Neuronal stem cell (in vitro differentiated cells): ENCODE measurements around the gene ILRUN.
A peak's percentile ranks its signal among the peaks of the same experiment; 100 is the strongest.
"Not testable (repeated sequence)": the region's sequence is repeated elsewhere in the genome, so short reads cannot be mapped to it uniquely, and the experiment has no call there.

ENCODE experiments used
- DNase-seq: peaks from one replicate; pipeline ENCODE4 v3.0.0-alpha.2; 2013; ENCODE audit warnings: low spot score
- H2AFZ ChIP-seq: one replicate; pipeline ENCODE4 v1.6.1; 2013; ENCODE audit warnings: mild to moderate bottlenecking, low read length, inconsistent platforms
- H2AK5ac ChIP-seq: 2 replicates; pipeline ENCODE4 v1.6.1; 2013; ENCODE audit warnings: low read depth, mild to moderate bottlenecking, inconsistent platforms, low read length, moderate library complexity, mixed read lengths
- H2BK120ac ChIP-seq: 2 replicates; pipeline ENCODE4 v1.6.1; 2013; ENCODE audit warnings: low read depth, mild to moderate bottlenecking, inconsistent platforms, low read length, moderate library complexity, mixed read lengths
- H2BK12ac ChIP-seq: one replicate; pipeline ENCODE4 v1.6.1; 2013; ENCODE audit warnings: low read length, inconsistent platforms
- H2BK15ac ChIP-seq: 2 replicates; pipeline ENCODE4 v1.6.1; 2013; ENCODE audit warnings: mild to moderate bottlenecking, low read length, inconsistent platforms, mixed read lengths
- H2BK5ac ChIP-seq: one replicate; pipeline ENCODE4 v1.6.1; 2013; ENCODE audit warnings: inconsistent platforms, mild to moderate bottlenecking, low read length, moderate library complexity
- H3K14ac ChIP-seq: one replicate; pipeline ENCODE4 v1.6.1; 2013; ENCODE audit warnings: low read length, inconsistent platforms
- H3K18ac ChIP-seq: 2 replicates; pipeline ENCODE4 v1.6.1; 2013; ENCODE audit warnings: low read length, inconsistent platforms
- H3K23ac ChIP-seq: 2 replicates; pipeline ENCODE4 v1.6.1; 2013; ENCODE audit warnings: low read depth, mild to moderate bottlenecking, mixed read lengths, low read length, inconsistent platforms; ENCODE audit not compliant: poor library complexity
- H3K27ac ChIP-seq: replicated peaks from 3 replicates; pipeline ENCODE4 v1.5.1; 2013; ENCODE audit warnings: low read length, inconsistent platforms
- H3K27me3 ChIP-seq, 3 experiments: 2 replicates each; pipeline ENCODE4 v1.6.1; 2013; ENCODE audit warnings: low read length in 3 of 3, mild to moderate bottlenecking in 2 of 3, inconsistent platforms in 1 of 3, low read depth in 1 of 3, mixed read lengths in 1 of 3, moderate library complexity in 1 of 3; ENCODE audit not compliant: control insufficient read depth in 3 of 3, insufficient read depth in 3 of 3
- H3K36me3 ChIP-seq, 2 donors: replicated peaks in 1 of 2; 2 replicates each; pipeline ENCODE4 v1.6.1; 2013; ENCODE audit warnings: low read length in 2 of 2; ENCODE audit not compliant: control insufficient read depth in 2 of 2, insufficient read depth in 2 of 2
- H3K4ac ChIP-seq: 2 replicates; pipeline ENCODE4 v1.6.1; 2013; ENCODE audit warnings: inconsistent platforms, mild to moderate bottlenecking, low read length, moderate library complexity
- H3K4me1 ChIP-seq, 2 donors: 1 replicate in 1 of 2; 2 replicates in 1 of 2; pipeline ENCODE4 v1.6.1; 2013; ENCODE audit warnings: low read length in 2 of 2, low read depth in 1 of 2; ENCODE audit not compliant: control insufficient read depth in 2 of 2, insufficient read depth in 1 of 2
- H3K4me2 ChIP-seq: one replicate; pipeline ENCODE4 v1.6.1; 2013; ENCODE audit warnings: mild to moderate bottlenecking, low read length, inconsistent platforms; ENCODE audit not compliant: insufficient read depth, poor library complexity, severe bottlenecking
- H3K4me3 ChIP-seq, 2 donors: 2 replicates each; pipeline ENCODE4 v1.5.1; 2013; ENCODE audit warnings: low read length in 2 of 2, mild to moderate bottlenecking in 2 of 2, inconsistent platforms in 1 of 2, moderate library complexity in 1 of 2
- H3K79me1 ChIP-seq: one replicate; pipeline ENCODE4 v1.6.1; 2013; ENCODE audit warnings: low read depth, mild to moderate bottlenecking, inconsistent platforms, low read length, moderate library complexity
- H3K9ac ChIP-seq: one replicate; pipeline ENCODE4 v1.6.1; 2013; ENCODE audit warnings: mild to moderate bottlenecking, low read depth, low read length, inconsistent platforms; ENCODE audit not compliant: poor library complexity
- H3K9me3 ChIP-seq, 2 donors: replicated peaks in 1 of 2; 2 replicates each; pipeline versions ENCODE3 to v1.6.1; 2013; ENCODE audit warnings: low read length in 2 of 2, mild to moderate bottlenecking in 2 of 2, inconsistent platforms in 1 of 2, low read depth in 1 of 2, mixed read lengths in 1 of 2, moderate library complexity in 1 of 2; ENCODE audit not compliant: control insufficient read depth in 2 of 2, insufficient read depth in 1 of 2
- H4K8ac ChIP-seq: one replicate; pipeline ENCODE4 v1.6.1; 2013; ENCODE audit warnings: low read depth, mild to moderate bottlenecking, inconsistent platforms, low read length, moderate library complexity
- H4K91ac ChIP-seq: one replicate; pipeline ENCODE4 v1.6.1; 2013; ENCODE audit warnings: low read length, low read depth, mild to moderate bottlenecking, inconsistent platforms; ENCODE audit not compliant: poor library complexity
- WGBS, 2 donors: extraction: QIAGEN DNeasy Blood & Tissue Kit; methylation state at CpG; one replicate each; pipeline ENCODE4 v1.1.7; 2013; ENCODE audit warnings: missing lambda C conversion rate in 2 of 2, mixed read lengths in 1 of 2; ENCODE audit not compliant: insufficient read length in 2 of 2, insufficient replicate concordance in 1 of 2; ENCODE audit errors: extremely low coverage in 2 of 2; 5-methylcytosine and 5-hydroxymethylcytosine counted together

ILRUN gene

GRCh38 chr6:34720160-34720559, 23.6 kb upstream of the ILRUN start:
- H3K4ac ChIP-seq, H3K9ac ChIP-seq, H3K27me3 ChIP-seq, H3K23ac ChIP-seq, H3K14ac ChIP-seq, H3K79me1 ChIP-seq, H4K91ac ChIP-seq, H2BK5ac ChIP-seq, DNase-seq, H3K4me3 ChIP-seq, H2BK120ac ChIP-seq, H2BK12ac ChIP-seq, H3K4me2 ChIP-seq, H2AK5ac ChIP-seq, H3K9me3 ChIP-seq, H3K27ac ChIP-seq, H4K8ac ChIP-seq, H3K36me3 ChIP-seq, H3K4me1 ChIP-seq, H3K18ac ChIP-seq: not testable (repeated sequence)
- WGBS, 2 donors, result no CpG with 5 or more reads among the region's 6 CpGs
- Histone ChIP-seq H2BK15ac (peak overlapping the region; percentile 43), H2AFZ (peak overlapping the region; percentile 18)

GRCh38 chr6:34719646-34720045, 23.1 kb upstream of the ILRUN start:
- not testable (repeated sequence) for H3K4ac ChIP-seq, H3K27me3 ChIP-seq, H3K9me3 ChIP-seq, H3K4me1 ChIP-seq, H2AK5ac ChIP-seq, H3K36me3 ChIP-seq, H3K4me2 ChIP-seq, H3K79me1 ChIP-seq, H3K23ac ChIP-seq, H3K4me3 ChIP-seq, H3K14ac ChIP-seq, H4K91ac ChIP-seq, H3K27ac ChIP-seq, H4K8ac ChIP-seq, H3K9ac ChIP-seq, H3K18ac ChIP-seq, H2BK12ac ChIP-seq, H2BK5ac ChIP-seq, H2AFZ ChIP-seq, H2BK15ac ChIP-seq, H2BK120ac ChIP-seq, DNase-seq
- WGBS, 2 donors, result no CpG with 5 or more reads among the region's 9 CpGs

GRCh38 chr6:34718976-34719375, 22.4 kb upstream of the ILRUN start:
- Histone ChIP-seq H3K27ac (no peak overlapping the region), H4K8ac (no peak overlapping the region), H3K9ac (no peak overlapping the region), H4K91ac (no peak overlapping the region), H3K4ac (no peak overlapping the region), H3K23ac (no peak overlapping the region), H2AFZ (peak overlapping the region; percentile 76), H3K4me1 (peaks cover 0 to 4% of the 10 kb centered on the region in 2 donors), H2BK5ac (no peak overlapping the region), H3K9me3 (no peaks in the 10 kb centered on the region), H3K36me3 (no peaks in the 10 kb centered on the region), H3K18ac (no peak overlapping the region), H3K27me3 (no peaks in the 10 kb centered on the region), H3K4me3 (no peak overlapping the region), H2BK15ac (no peak overlapping the region), H2BK12ac (no peak overlapping the region), H2AK5ac (no peak overlapping the region), H3K79me1 (no peaks in the 10 kb centered on the region), H2BK120ac (no peak overlapping the region), H3K4me2 (no peak overlapping the region), H3K14ac (no peak overlapping the region)
- DNase-seq, result no peak
- no CpG with 5 or more reads among the region's 4 CpGs for WGBS, 2 donors

GRCh38 chr6:34717466-34717865, 20.9 kb upstream of the ILRUN start:
- Histone ChIP-seq H3K4me1 (peaks cover 0 to 4% of the 10 kb centered on the region in 2 donors), H3K79me1 (no peaks in the 10 kb centered on the region), H3K23ac (no peak overlapping the region), H3K14ac (no peak overlapping the region), H4K8ac (no peak overlapping the region), H3K36me3 (no peaks in the 10 kb centered on the region), H3K9ac (no peak overlapping the region), H3K9me3 (no peaks in the 10 kb centered on the region), H2BK120ac (no peak overlapping the region), H3K4me2 (no peak overlapping the region), H2AFZ (no peak overlapping the region), H2BK15ac (no peak overlapping the region), H3K27me3 (no peaks in the 10 kb centered on the region), H4K91ac (no peak overlapping the region), H3K27ac (no peak overlapping the region), H2BK12ac (no peak overlapping the region), H2AK5ac (no peak overlapping the region), H3K18ac (no peak overlapping the region), H2BK5ac (no peak overlapping the region), H3K4ac (no peak overlapping the region), H3K4me3 (no peak overlapping the region)
- DNase-seq, result no peak
- no CpG with 5 or more reads among the region's 2 CpGs for WGBS, 2 donors
